ENCODE measurements around the gene MRFAP1L1.

GRCh38 chr4:6740347-6740746 lies 30.7 kb upstream of the MRFAP1L1 start:
- TF ChIP-seq CTCF (IDR thresholded peaks at IDR 0.05) (no peak), ZFX (IDR thresholded peaks at IDR 0.05; ENCODE audit: borderline replicate concordance) (no peak)
